ENCODE results near the gene PLA2G2F.

GRCh38 chr1:20112279-20113000, 26.7 kb upstream of the PLA2G2F start:
- no peak for TF ChIP-seq CTCF (IDR thresholded peaks at IDR 0.05; ENCODE audit: low read depth, low read length, poor library complexity, severe bottlenecking)
- no peak for TF ChIP-seq EZH2phosphoT487 (IDR thresholded peaks at IDR 0.05; ENCODE audit: borderline replicate concordance, low read length)
